Peyer's patch (tissue), 4 donors: ENCODE measurements around the gene HS3ST5. TPM values are rescaled to one million over a fixed set of nuclear protein-coding genes. Genes with fewer than 3 reads are reported as not detected.

ENCODE experiments used
- DNase-seq, 3 donors: peaks; one replicate each; pipeline ENCODE4 v3.0.0-alpha.2; 2017 to 2019
- H3K27ac ChIP-seq, 4 donors: fragments of 200-600 bp; sonication (generic); one replicate each; pipeline ENCODE4 v1.5.1; 2016 to 2019
- H3K27me3 ChIP-seq, 2 donors: fragments of 200-600 bp; sonication (generic); one replicate each; pipeline ENCODE4 v1.5.1; 2019
- H3K36me3 ChIP-seq, 3 donors: fragments of 200-600 bp; sonication (generic); one replicate each; pipeline ENCODE4 v1.5.1; 2016 to 2019
- H3K4me1 ChIP-seq, 4 donors: fragments of 200-600 bp; sonication (generic); one replicate each; pipeline ENCODE4 v1.5.1; 2016 to 2019
- H3K4me3 ChIP-seq, 4 donors: fragments of 200-600 bp; sonication (generic); 1 replicate in 3 of 4; 2 replicates in 1 of 4; pipeline ENCODE4 v1.5.1; 2016 to 2019; ENCODE audit warnings: mild to moderate bottlenecking in 1 of 4
- H3K9me3 ChIP-seq, 4 donors: fragments of 200-600 bp; sonication (generic); one replicate each; pipeline ENCODE4 v1.5.1; 2016 to 2019; ENCODE audit warnings: mild to moderate bottlenecking in 1 of 4
- POLR2A ChIP-seq, 2 donors: fragments of 450-650 bp; IDR thresholded peaks; one replicate each; pipeline ENCODE4 v1.5.1; 2017; ENCODE audit warnings: antibody characterized with exemption in 2 of 2, mild to moderate bottlenecking in 2 of 2, moderate library complexity in 2 of 2
- small RNA-seq, 2 donors: library from RNA; depleted of rRNA; stranded (forward); fragments of <200 nt; gene quantifications; one replicate each; pipeline ENCODE3, GENCODE V24; 2016
- total RNA-seq, 4 donors: library from RNA; depleted of rRNA; stranded (reverse); fragments of >200 nt; gene quantifications; one replicate each; pipeline ENCODE4 v1.1.0, GENCODE V29; 2016
- TF ChIP-seq, protein P1 (sequence below), 6 experiments: fragments of 450-650 bp in 4 of 6; fragments of 200-600 bp in 2 of 6; sonication (generic) in 1 of 6; IDR thresholded peaks; one replicate each; pipeline ENCODE4 v1.5.1; 2017 to 2019; ENCODE audit warnings: antibody characterized with exemption in 6 of 6, mild to moderate bottlenecking in 3 of 6, moderate library complexity in 1 of 6

HS3ST5 gene
- total RNA-seq, 4 donors from 2014 or later: not detected

GRCh38 chr6:114010540-114010939 is 332.3 kb downstream of the HS3ST5 start:
- DNase-seq: no peak

DNA sequence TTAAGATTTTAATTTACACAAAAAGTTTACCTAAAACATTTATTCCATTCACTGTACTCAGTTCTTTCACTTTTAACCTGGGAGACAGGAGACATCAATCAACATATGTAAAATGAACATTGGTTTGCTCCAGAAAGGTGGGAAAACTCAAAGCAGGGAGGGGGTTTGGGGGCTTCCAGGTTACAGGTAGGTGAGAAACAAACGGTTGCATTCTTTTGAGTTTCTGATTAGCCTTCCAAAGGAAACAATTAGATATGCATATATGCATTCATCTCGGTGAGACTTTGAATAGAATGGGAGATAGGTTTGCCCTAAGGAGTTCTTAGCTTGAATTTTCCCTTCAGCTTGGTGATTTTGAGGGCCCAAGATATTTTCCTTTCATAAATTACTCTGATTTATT is 333.6 kb downstream of the HS3ST5 start:
- DNase-seq: no peak
- Histone ChIP-seq H3K9me3 (no peaks in the 10 kb centered on the region), H3K27me3 (no peaks in the 10 kb centered on the region), H3K4me1 (no peaks in the 10 kb centered on the region), H3K4me3 (no peak overlapping the region), H3K36me3 (no peaks in the 10 kb centered on the region), H3K27ac (no peak overlapping the region)
- TF ChIP-seq, protein P1, sequence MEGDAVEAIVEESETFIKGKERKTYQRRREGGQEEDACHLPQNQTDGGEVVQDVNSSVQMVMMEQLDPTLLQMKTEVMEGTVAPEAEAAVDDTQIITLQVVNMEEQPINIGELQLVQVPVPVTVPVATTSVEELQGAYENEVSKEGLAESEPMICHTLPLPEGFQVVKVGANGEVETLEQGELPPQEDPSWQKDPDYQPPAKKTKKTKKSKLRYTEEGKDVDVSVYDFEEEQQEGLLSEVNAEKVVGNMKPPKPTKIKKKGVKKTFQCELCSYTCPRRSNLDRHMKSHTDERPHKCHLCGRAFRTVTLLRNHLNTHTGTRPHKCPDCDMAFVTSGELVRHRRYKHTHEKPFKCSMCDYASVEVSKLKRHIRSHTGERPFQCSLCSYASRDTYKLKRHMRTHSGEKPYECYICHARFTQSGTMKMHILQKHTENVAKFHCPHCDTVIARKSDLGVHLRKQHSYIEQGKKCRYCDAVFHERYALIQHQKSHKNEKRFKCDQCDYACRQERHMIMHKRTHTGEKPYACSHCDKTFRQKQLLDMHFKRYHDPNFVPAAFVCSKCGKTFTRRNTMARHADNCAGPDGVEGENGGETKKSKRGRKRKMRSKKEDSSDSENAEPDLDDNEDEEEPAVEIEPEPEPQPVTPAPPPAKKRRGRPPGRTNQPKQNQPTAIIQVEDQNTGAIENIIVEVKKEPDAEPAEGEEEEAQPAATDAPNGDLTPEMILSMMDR (IDR thresholded peaks at IDR 0.05): no peak
- no peak for TF ChIP-seq POLR2A (IDR thresholded peaks at IDR 0.05)

More at GRCh38 chr6:114010540-114010939, 332.3 kb downstream of the HS3ST5 start:
- no peak for TF ChIP-seq POLR2A (IDR thresholded peaks at IDR 0.05)
- TF ChIP-seq, protein P1 (IDR thresholded peaks at IDR 0.05): no peak
- Histone ChIP-seq H3K9me3 (no peaks in the 10 kb centered on the region), H3K27ac (no peak overlapping the region), H3K27me3 (no peaks in the 10 kb centered on the region), H3K4me1 (no peaks in the 10 kb centered on the region), H3K4me3 (no peak overlapping the region), H3K36me3 (no peaks in the 10 kb centered on the region)

DNA sequence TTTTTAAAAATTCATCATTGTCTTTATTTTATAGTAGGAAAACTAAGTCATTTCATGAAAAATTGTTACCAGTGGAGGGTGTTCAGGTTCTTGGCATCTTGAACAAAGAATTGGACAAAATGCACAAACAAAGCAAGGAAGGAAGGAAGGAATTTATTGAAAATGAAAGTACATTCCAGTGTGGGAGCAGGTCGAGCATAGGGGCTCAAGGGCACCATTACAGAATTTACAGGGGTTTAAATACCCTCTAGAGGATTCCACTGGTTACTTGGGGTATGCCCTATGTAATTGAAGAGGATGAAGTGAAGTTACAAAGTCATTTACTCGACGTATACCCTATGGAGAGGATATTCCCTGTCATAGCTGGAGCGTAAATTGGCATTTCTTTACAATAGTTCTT is 334.5 kb downstream of the HS3ST5 start:
- Histone ChIP-seq H3K4me1 (no peaks in the 10 kb centered on the region), H3K36me3 (no peaks in the 10 kb centered on the region)

GRCh38 chr6:114007516-114007915 is 335.3 kb downstream of the HS3ST5 start:
- H3K9me3 ChIP-seq: no peaks in the 10 kb centered on the region
- no peaks in the 10 kb centered on the region for H3K4me1 ChIP-seq
- H3K4me3 ChIP-seq: no peak overlapping the region
- DNase-seq: peak in 1 of 3 donors; percentile 28
- H3K36me3 ChIP-seq: no peaks in the 10 kb centered on the region
- H3K27ac ChIP-seq: no peak overlapping the region
- TF ChIP-seq, protein P1 (IDR thresholded peaks at IDR 0.05): no peak
- no peak for TF ChIP-seq POLR2A (IDR thresholded peaks at IDR 0.05)
- H3K27me3 ChIP-seq: no peaks in the 10 kb centered on the region

More for the DNA sequence above, 334.5 kb downstream of the HS3ST5 start:
- H3K27ac ChIP-seq: no peak overlapping the region
- DNase-seq: no peak
- no peaks in the 10 kb centered on the region for H3K9me3 ChIP-seq
- TF ChIP-seq, protein P1 (IDR thresholded peaks at IDR 0.05): no peak
- no peak for TF ChIP-seq POLR2A (IDR thresholded peaks at IDR 0.05)
- H3K4me3 ChIP-seq: no peak overlapping the region
- H3K27me3 ChIP-seq: no peaks in the 10 kb centered on the region

Small RNA genes within 50 kb of the gene (small RNA-seq; reads per million reads assigned to genes)
- gene RNA5SP213: 0 reads per million in 2 donors
